NCI-H2227 treated with DMSO at 0.1 percent for 48 hours (cell line): Measurements from ENCODE around the gene SLU7.

ENCODE experiments used
- DNase-seq: peaks from one replicate; lab custom pipeline; 2025; lab: John Stamatoyannopoulos, UW

SLU7 gene

DNA sequence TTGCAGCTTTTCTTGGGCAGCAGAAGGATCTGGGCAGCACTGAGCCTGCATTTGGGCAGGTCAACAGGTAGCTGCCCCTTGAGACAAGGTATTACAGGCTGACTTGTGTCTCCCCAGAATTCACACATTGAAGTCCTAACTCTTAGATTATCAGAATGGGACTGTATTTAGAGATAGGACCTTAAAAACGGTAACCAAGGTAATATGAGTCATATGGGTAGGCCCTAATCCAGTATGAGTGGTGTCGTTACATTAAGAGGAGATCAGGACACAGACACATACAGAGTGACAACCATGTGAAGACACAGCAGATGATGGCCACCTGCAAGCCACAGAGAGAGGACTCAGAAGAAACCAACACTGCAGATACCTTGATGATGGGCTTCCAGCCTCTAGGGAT is 51.6 kb downstream of the SLU7 start:
- no peak for DNase-seq

DNA sequence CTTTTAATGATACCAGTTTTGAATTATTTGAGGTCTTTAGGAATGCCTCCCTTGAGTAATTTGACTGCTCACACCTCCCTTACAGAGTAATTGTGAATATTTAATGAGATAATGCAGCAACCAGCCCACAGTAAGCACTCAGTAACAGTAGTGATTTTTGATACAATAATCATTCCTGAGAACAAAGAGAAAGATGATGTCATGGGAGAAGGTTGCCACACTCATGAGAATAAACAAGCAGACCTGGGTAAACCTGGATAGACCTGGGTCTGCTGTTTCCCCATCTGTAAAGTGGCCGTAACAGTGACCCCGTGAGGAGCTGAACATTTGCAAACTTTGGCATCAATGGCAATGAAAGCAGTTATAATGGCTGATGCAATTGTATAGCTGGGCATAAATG is 52.7 kb downstream of the SLU7 start:
- no peak for DNase-seq

DNA sequence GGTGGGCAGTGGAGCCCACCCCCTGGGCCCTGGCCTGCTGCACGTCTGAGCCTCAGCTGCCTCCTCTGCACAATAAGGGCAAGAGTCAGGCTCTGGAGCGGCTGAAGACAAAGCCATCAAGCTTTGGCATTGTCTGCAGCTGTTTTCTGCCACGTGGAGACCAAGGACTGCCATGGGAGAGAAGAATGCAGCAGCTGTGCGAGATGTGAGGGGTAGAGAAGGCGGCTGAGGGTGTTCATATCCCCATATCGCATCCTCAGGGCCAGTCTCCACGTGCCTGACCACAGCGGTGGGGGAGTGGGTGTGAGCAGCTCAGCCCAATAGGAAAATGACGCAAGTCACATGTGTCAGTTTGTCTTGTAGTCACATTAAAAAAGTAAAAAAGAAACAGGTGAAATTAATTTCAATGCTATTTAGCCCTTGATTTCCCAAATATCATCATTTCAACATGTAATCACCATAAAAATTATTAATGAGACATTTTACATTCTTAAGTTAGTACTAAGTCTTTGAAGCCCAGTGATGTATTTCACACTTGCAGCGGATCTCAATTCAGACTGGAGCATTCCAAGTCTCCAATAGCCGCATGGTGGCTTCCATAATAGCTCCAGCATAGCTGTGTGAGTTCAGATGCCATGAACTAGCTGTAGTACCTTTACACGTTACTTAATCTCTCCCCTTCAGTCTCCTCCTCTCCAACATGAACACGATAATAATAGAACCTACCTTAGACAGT is 55.1 kb downstream of the SLU7 start:
- no peak for DNase-seq

DNA sequence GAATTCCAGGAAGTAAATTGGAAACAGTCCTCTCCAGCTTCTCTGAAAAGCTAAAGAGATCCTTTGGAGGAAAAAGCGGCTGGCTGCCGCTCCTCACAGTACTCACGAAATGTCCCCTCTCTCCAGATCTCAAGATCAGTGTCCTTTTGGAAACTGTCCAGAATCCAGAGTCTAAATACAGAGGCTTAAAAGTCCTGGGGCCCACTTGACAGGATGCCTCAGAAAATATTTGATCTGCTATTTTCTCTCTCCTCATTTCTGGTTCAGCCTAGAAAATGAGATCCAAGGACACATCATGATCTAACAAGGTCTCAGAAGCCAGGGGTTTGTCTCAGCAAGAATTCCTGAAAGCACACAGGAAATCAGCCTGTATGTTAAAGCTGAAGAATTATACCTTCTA is 55.7 kb downstream of the SLU7 start:
- no peak for DNase-seq

DNA sequence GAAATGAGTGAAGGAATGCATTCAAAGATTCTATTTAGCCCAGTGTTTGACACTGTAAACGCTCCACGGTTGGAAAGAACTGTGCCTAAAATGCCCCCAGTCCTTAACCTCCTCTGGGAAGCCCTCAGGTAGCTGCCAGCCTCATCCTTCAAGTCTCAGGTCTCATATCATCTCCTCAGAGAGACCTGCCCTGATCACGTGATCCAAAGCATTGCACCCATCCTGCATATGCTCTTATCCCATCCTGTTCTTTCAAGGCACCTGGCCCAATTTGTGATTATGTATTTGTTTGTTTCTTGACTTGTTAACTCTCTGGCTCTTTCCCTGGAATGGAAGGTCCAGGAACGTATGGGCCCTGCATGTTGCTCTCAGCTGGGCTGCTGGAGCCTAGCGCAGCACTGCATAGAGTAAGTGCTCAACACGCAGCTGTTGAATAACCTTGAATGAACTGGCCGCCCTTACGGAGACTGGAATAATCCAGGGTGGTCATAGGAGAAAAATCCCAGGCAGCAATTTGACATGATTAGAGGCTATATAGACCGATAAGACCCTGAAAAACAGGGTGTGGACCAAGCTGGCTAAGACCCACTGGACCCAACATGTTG is 57.2 kb downstream of the SLU7 start:
- DNase-seq: no peak

DNA sequence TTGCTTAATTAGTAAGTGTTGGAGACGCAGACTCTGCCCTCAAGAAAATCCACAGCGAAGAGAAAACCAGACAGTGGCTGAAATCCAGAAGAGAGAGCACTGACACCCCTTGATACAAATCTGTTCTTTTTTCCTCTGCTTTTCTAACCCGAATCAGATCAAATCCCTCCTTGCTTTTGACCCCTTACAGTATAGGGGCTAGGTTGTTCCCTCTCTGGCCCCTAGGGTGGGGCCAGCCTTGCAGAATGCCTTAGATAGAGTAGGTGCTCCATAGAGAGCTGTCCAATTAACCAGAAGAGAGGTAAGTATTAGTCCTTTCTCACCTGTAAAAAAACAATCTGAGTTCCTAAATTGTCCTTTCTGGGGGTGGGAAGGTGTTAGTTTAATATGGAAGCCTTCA is 58.6 kb downstream of the SLU7 start:
- no peak for DNase-seq

DNA sequence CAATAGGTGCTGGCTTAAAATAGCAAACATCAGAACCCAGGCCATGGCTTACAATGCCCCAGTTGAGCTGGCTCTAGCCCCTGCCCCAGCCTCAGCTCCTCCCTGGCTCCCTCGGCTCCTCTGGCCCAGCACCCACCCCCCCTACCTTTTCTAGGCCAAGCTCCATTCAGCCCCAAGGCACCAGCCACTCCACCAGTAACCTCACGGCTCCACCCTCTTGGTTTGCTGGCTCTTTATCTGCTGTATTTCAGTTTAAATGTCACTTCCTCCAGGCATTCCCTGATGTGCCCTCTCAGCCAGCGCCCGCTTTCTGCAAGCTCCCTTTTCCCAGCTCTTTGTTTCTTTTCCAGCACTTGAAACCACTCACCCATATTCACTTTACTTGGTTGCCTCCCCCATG is 59.1 kb downstream of the SLU7 start:
- DNase-seq: no peak

DNA sequence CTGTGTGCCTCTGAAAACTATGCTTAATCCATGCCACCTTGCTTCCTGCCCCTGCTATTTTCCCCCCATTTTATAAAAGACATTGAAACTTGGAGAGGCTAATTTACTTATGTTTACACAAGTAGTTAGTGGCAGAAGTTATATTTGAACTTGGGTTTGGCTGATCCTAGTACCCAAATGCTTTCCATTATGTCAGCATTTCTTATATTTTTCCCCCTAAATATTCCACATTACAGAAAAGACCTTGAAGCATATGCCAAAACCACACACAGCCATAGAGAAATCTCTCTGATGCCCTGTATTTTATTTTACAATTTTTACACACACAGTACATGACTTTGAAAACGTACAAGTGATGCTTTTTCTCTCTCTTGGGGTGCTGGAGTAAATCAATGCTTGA is 59.6 kb downstream of the SLU7 start:
- no peak for DNase-seq

DNA sequence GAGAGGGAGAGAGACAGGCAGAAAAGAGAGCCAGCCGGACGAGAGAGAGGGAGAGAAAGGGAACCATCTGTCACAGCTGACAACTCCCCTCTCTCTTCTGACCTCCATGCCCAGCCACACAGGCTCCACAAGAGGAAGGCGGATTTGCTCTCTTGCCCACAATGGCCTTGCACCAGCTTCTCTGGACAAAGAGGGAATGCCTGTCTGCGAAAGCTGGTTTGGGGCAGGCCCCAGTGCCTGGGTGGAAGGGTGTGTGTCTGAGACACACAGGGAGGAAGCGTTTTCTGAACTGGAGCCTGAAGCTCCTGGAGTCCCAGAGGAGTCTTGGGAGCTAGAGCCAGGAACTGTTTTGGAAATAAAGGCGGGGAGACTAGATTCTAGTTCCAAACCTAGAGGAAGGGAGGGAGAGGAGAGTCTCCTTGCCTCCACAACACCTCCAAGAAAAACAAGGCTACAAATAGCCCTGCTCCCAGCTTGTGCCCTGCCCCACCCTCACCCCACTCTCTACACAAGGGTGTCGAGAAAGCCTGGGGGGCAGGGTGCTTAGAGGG is 60.9 kb downstream of the SLU7 start:
- no peak for DNase-seq

DNA sequence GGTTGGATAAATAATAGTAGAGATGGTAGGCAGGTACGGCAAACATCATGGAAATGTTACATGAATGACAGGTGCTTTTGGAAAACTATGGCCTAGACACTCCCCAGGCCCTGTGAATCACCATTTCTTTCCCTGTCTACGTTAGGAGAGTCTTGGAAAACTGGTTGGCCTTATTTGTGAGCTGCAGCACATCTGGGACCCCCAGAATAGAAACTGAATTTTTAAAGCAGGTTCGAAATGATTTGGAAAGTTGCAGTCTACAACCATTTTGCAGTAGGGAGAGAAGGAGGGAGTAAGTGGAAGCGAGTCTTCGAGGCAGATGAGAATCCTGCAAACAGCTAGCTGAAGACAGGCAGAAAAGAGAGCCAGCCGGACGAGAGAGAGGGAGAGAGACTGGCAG is 61.5 kb downstream of the SLU7 start:
- DNase-seq: no peak

DNA sequence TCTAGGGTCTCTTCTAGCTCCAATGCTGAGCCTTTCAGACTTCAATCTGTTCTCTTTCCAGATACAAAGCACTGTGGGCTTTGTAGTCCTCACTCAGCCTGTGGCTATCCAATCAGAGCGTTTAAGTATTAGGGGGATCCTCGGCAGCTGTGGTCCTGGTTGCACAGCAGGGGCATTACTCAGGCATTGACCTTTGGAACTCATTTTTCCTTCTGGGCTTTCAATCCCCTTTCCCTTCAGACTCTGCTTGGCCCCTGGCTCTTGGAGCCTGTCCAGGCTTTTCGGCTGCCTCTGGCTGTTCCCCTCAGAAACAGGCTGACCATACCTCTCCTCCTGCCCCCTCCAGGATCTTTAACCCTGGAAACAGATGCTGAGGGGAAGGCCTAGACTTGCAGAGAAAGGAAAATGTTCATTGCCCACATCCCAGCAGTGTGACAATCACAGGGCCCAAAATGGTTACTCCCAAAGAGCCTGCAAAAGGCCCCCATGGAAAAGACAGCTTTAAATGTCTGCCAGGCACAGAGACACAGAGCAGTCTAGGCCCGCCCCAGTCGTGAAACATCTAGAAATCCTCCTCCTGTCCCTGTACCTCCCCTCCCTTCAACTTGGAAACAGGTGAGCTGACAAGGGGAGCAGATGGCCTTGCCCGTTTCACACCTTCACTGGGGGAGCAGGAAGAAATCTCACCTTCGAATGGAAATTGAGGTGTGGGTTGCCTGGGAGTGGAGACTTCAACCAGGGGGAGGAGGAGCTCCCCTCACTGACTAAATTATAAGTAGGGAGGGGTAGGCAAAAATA is 62.1 kb downstream of the SLU7 start:
- no peak for DNase-seq

DNA sequence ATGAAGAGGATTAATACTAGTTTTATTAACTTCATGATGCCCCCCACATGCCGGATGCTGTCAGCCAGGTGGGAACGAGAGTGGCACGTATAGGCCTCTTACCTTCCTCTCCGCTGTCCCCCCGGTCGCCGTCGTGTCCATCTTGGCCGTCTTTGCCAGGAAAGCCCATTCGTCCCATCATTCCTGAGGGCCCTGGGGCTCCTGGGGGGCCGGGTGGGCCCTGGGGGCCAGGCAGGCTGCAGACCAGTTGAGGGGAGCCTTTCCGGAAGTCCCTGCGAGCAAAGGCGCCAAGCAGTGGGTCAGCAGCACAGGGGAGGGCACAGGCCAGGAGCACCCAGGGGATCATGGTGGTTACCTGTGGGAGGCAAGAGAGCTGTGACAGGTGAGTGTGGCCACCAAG is 64.2 kb downstream of the SLU7 start:
- DNase-seq: no peak

DNA sequence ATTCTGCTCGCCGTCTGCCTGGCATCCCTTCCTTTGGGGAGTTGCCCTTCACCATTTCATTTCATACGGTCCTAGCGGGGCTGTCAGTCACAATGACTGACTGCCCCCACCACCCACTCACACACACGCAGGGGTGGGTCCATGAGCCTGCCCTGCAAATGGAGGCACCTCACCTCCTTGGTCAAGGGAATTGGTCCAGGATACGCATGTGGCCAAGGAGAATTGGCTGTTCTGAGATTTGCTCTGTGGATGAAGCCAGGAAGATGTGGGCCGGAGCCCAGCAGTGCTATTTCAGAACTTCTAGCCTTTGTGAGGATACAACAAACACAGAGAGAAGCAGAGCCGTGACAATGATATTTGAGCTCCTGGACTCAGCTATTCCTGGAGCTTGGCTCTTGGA is 65.5 kb downstream of the SLU7 start:
- no peak for DNase-seq

DNA sequence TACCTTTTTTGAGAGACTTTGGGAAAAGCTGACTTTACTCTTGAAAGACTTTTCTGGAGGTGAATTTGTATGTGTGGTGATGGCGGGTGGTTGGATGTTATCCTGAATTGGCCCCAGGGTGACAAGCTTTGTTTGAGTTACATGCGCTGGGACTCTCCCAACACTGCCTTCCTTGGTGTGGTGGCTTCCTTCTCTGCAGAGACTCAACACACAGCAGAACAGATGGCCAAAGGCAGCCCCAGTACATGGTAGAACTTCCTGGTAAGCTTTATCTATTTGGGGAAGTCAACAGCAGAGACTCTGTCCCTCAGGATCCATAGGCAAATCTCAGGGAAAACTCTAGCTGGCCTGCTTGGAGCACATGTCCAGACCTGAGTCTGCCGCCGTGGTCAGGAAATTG is 66.6 kb downstream of the SLU7 start:
- DNase-seq: no peak
